Endothelial cell of umbilical vein (primary cell): ENCODE results near the gene MN1. TPM values are rescaled to one million over a fixed set of nuclear protein-coding genes. Genes with fewer than 3 reads are reported as not detected.

ENCODE experiments used
- BruUV-seq: library from RNA; stranded (reverse); fragments of 400-500 nt; replicated peaks from 2 replicates; lab custom pipeline; 2021; lab: Mats Ljungman, UMichigan
- CTCF ChIA-PET: fragments of 300-600, 350-600 bp; sonication (Branson Sonifier 250); formaldehyde crosslinking; loops from one replicate; lab custom pipeline; 2021; ENCODE audit warnings: antibody characterized with exemption, inconsistent platforms; lab: Charles Lee
- POLR2A ChIA-PET: fragments of 300-600, 350-600 bp; sonication (Branson Sonifier 250); formaldehyde crosslinking; loops from one replicate; lab custom pipeline; 2021; ENCODE audit warnings: antibody characterized with exemption, inconsistent platforms; lab: Charles Lee
- DNase-seq: peaks from one replicate; pipeline ENCODE4 v3.0.0-alpha.2; 2011; ENCODE audit warnings: low read depth, low spot score
- FAIRE-seq: peaks from 2 replicates; lab custom pipeline; 2011; peaks lifted over from hg19 to GRCh38; lab: Jason Lieb, UNC
- H2AFZ ChIP-seq: 2 replicates; pipeline ENCODE4 v1.6.0; 2012; ENCODE audit warnings: low read depth, low read length, control low read depth, inconsistent platforms
- H3K27ac ChIP-seq: 2 replicates; pipeline ENCODE4 v1.5.1; 2011; ENCODE audit warnings: low read depth, mild to moderate bottlenecking, control low read depth, low read length, moderate library complexity; ENCODE audit not compliant: insufficient read depth
- H3K27me3 ChIP-seq, 2 experiments: 2 replicates each; pipeline versions ENCODE4 v1.6.0 to v1.6.1; 2011; ENCODE audit warnings: low read length in 2 of 2, mixed read lengths in 1 of 2; ENCODE audit not compliant: control insufficient read depth in 2 of 2, insufficient read depth in 2 of 2
- H3K36me3 ChIP-seq, 2 experiments: 2 replicates in 1 of 2; 3 replicates in 1 of 2; pipeline ENCODE4 v1.5.1; 2011; ENCODE audit warnings: low read length in 2 of 2, mild to moderate bottlenecking in 1 of 2, moderate library complexity in 1 of 2; ENCODE audit not compliant: control insufficient read depth in 2 of 2, insufficient read depth in 2 of 2; ENCODE audit errors: extremely low read depth in 1 of 2
- H3K4me1 ChIP-seq: 3 replicates; pipeline ENCODE4 v1.5.1; 2011; ENCODE audit warnings: mild to moderate bottlenecking, low read length; ENCODE audit not compliant: control insufficient read depth, insufficient read depth; ENCODE audit errors: extremely low read depth
- H3K4me2 ChIP-seq: 2 replicates; pipeline ENCODE4 v1.6.1; 2011; ENCODE audit warnings: low read length, control low read depth, mixed read lengths; ENCODE audit not compliant: insufficient read depth
- H3K4me3 ChIP-seq, 3 experiments: fragments of 200-600 bp in 1 of 3; sonication (generic), shearing (Covaris generic) in 1 of 3; replicated peaks in 1 of 3; 2 replicates each; pipeline ENCODE4 v1.5.1; 2011 to 2016; ENCODE audit warnings: control low read depth in 3 of 3, low read length in 3 of 3, mild to moderate bottlenecking in 2 of 3, inconsistent platforms in 1 of 3, low read depth in 1 of 3, moderate library complexity in 1 of 3; ENCODE audit not compliant: insufficient read depth in 1 of 3
- H3K79me2 ChIP-seq: 2 replicates; pipeline ENCODE4 v1.6.0; 2012; ENCODE audit warnings: low read length, inconsistent platforms; ENCODE audit not compliant: control insufficient read depth, insufficient read depth
- H3K9ac ChIP-seq: replicated peaks from 2 replicates; pipeline ENCODE3; 2011; ENCODE audit warnings: low read length, control low read depth; ENCODE audit not compliant: insufficient read depth; ENCODE audit errors: extremely low read depth
- H3K9me1 ChIP-seq: replicated peaks from 3 replicates; pipeline ENCODE4 v1.6.0; 2011; ENCODE audit warnings: mild to moderate bottlenecking, low read length; ENCODE audit not compliant: control insufficient read depth, insufficient read depth; ENCODE audit errors: extremely low read depth
- H3K9me3 ChIP-seq: replicated peaks from 2 replicates; pipeline ENCODE4 v1.5.1; 2012; ENCODE audit warnings: low read length, inconsistent platforms; ENCODE audit not compliant: control insufficient read depth, insufficient read depth
- H4K20me1 ChIP-seq: replicated peaks from 2 replicates; pipeline ENCODE3; 2011; ENCODE audit warnings: mild to moderate bottlenecking, low read length; ENCODE audit not compliant: control insufficient read depth, insufficient read depth; ENCODE audit errors: extremely low read depth
- CTCF ChIP-seq, 2 donors: IDR thresholded peaks; 1 replicate in 1 of 2; 2 replicates in 1 of 2; pipeline ENCODE4 v1.5.1; 2011; ENCODE audit warnings: low read length in 2 of 2, mild to moderate bottlenecking in 2 of 2, moderate library complexity in 2 of 2, control low read depth in 1 of 2, inconsistent platforms in 1 of 2, low read depth in 1 of 2; ENCODE audit not compliant: insufficient read depth in 1 of 2; ENCODE audit errors: extremely low read depth in 1 of 2
- EZH2 ChIP-seq: IDR thresholded peaks from 2 replicates; pipeline ENCODE4 v1.6.1; 2012; ENCODE audit warnings: borderline replicate concordance, low read depth, mild to moderate bottlenecking, moderate library complexity, low read length, inconsistent platforms; ENCODE audit not compliant: severe bottlenecking
- FOS ChIP-seq: IDR thresholded peaks from 2 replicates; pipeline ENCODE4 v1.6.1; 2011; ENCODE audit warnings: mild to moderate bottlenecking, low read length, moderate library complexity, borderline replicate concordance; ENCODE audit not compliant: insufficient read depth
- GATA2 ChIP-seq: IDR thresholded peaks from 2 replicates; pipeline ENCODE4 v1.7.0; 2011; ENCODE audit warnings: low read depth, mild to moderate bottlenecking, moderate library complexity, mixed read lengths, low read length; ENCODE audit not compliant: insufficient read length, insufficient read depth
- MAX ChIP-seq: IDR thresholded peaks from 2 replicates; pipeline ENCODE4 v1.6.1; 2011; ENCODE audit not compliant: insufficient read depth, insufficient read length
- MYC ChIP-seq: IDR thresholded peaks from one replicate; pipeline ENCODE4 v1.6.1; 2011; ENCODE audit warnings: mild to moderate bottlenecking, low read depth, low read length
- POLR2A ChIP-seq: IDR thresholded peaks from 2 replicates; pipeline ENCODE4 v1.6.1; 2012; ENCODE audit warnings: low read depth, mild to moderate bottlenecking, control low read depth, low read length
- dilution Hi-C: fragments of 300-500 bp; cut with MboI; formaldehyde crosslinking; loops from one replicate; pipeline ENCODE4 v1.15.0; 2019; ENCODE audit warnings: low sequenced_read_pairs; ENCODE audit not compliant: extremely low pct_ligation_motif_present
- intact Hi-C: fragments of 100-400 bp; cut with micrococcal nuclease; formaldehyde crosslinking; loops from one replicate; pipeline ENCODE4 v1.10.0; 2022
- polyA plus RNA-seq, 4 experiments: library from polyadenylated mRNA; depleted of rRNA in 3 of 4; stranded (reverse) in 3 of 4; unstranded in 1 of 4; fragments of >200 nt; gene quantifications; 2 replicates each; pipeline versions ENCODE4 v1.2.1 to v1.2.3, GENCODE V29; 2011 to 2012; ENCODE audit warnings: missing spikeins in 1 of 4
- total RNA-seq: library from RNA; stranded (reverse); gene quantifications from 2 replicates; pipeline ENCODE4 v1.2.3, GENCODE V29; 2021

MN1 gene
- total and polyA plus RNA-seq, 2 donors (not counting 3 experiments of a cell fraction or from before 2014, with no cell fraction given) = 3.8 to 5.2 TPM

GRCh38 chr22:27792452-27793161 is 8.9 kb downstream of the MN1 start:
- Histone ChIP-seq H3K27ac (no peak overlapping the region), H3K4me3 (no peak overlapping the region), H3K4me2 (no peak overlapping the region), H4K20me1 (no peaks in the 10 kb centered on the region), H3K9ac (no peak overlapping the region), H3K9me1 (no peaks in the 10 kb centered on the region), H3K36me3 (no peaks in the 10 kb centered on the region), H3K79me2 (no peaks in the 10 kb centered on the region), H3K27me3 (peaks cover 3 to 35% of the 10 kb centered on the region in 2 experiments), H3K9me3 (no peaks in the 10 kb centered on the region), H2AFZ (no peak overlapping the region), H3K4me1 (no peaks in the 10 kb centered on the region)
- intact Hi-C loops (no loop called here), dilution Hi-C loops (no loop called here)
- BruUV-seq = no TSS peak
- DNase-seq (no peak), FAIRE-seq (no peak)
- ChIA-PET POLR2A (no interaction called here), CTCF (interaction anchor here (1.4 kb wide), 1 partner anchor 10 kb away, joined by 3 read pairs; no protein-coding TSS in a partner anchor)
- TF ChIP-seq MYC = no peak
- no peak for TF ChIP-seq MAX
- no peak for TF ChIP-seq CTCF (IDR thresholded peaks at IDR 0.05; ENCODE audit: extremely low read depth in 1 of 2, insufficient read depth in 1 of 2, low read depth in 1 of 2, low read length in 2 of 2)
- TF ChIP-seq POLR2A = no peak
- no peak for TF ChIP-seq GATA2
- no peak for TF ChIP-seq FOS
- no peak for TF ChIP-seq EZH2
